IMR-90 (cell line): ENCODE measurements around the gene TMEM43. TPM values are rescaled to one million over a fixed set of nuclear protein-coding genes. Genes with fewer than 3 reads are reported as not detected.

Experiments used
- ATAC-seq: fragments of 200-7000 bp; cut with Tn5 transposase; 2 replicates; pipeline ENCODE4 v1.9.1; 2020; ENCODE audit warnings: low read depth, mild to moderate bottlenecking, moderate library complexity
- BruUV-seq: library from RNA; stranded (reverse); fragments of 400-500 nt; replicated peaks from 2 replicates; lab custom pipeline; 2021; lab: Mats Ljungman, UMichigan
- CTCF ChIA-PET: fragments of 300-600 bp; formaldehyde crosslinking; extraction: SDS; loops from one replicate; lab custom pipeline; 2021; ENCODE audit warnings: antibody characterized with exemption; lab: Yijun Ruan, JAX
- POLR2A ChIA-PET: fragments of 300-600 bp; sonication (Branson Sonifier 250); formaldehyde crosslinking; loops from one replicate; lab custom pipeline; 2022; ENCODE audit warnings: antibody characterized with exemption; ENCODE audit not compliant: unreplicated experiment; lab: Charles Lee
- DNase-seq: peaks from one replicate; pipeline ENCODE4 v3.0.0; 2013
- H2AFZ ChIP-seq: replicated peaks from 2 replicates; pipeline ENCODE3; 2013; ENCODE audit warnings: low read length, mild to moderate bottlenecking; ENCODE audit not compliant: poor library complexity
- H2AK5ac ChIP-seq: 2 replicates; pipeline ENCODE4 v1.6.1; 2013; ENCODE audit warnings: low read depth, low read length, inconsistent platforms
- H2AK9ac ChIP-seq: replicated peaks from 2 replicates; pipeline ENCODE3; 2013; ENCODE audit warnings: mild to moderate bottlenecking, low read depth, low read length, moderate library complexity; ENCODE audit not compliant: poor library complexity
- H2BK120ac ChIP-seq: 2 replicates; pipeline ENCODE4 v1.6.1; 2013; ENCODE audit warnings: low read depth, low read length, inconsistent platforms
- H2BK15ac ChIP-seq: 3 replicates; pipeline ENCODE4 v1.6.1; 2013; ENCODE audit warnings: low read depth, low read length, inconsistent platforms
- H2BK20ac ChIP-seq: 2 replicates; pipeline ENCODE4 v1.6.1; 2013; ENCODE audit warnings: low read depth, mild to moderate bottlenecking, inconsistent platforms, low read length, moderate library complexity
- H2BK5ac ChIP-seq: 2 replicates; pipeline ENCODE4 v1.6.1; 2013; ENCODE audit warnings: mild to moderate bottlenecking, low read depth, low read length, inconsistent platforms; ENCODE audit not compliant: poor library complexity, severe bottlenecking
- H3K14ac ChIP-seq: replicated peaks from 2 replicates; pipeline ENCODE4 v1.6.1; 2013; ENCODE audit warnings: low read depth, low read length, inconsistent platforms
- H3K18ac ChIP-seq: 2 replicates; pipeline ENCODE4 v1.6.1; 2013; ENCODE audit warnings: low read depth, low read length, control low read depth
- H3K23ac ChIP-seq: 2 replicates; pipeline ENCODE4 v1.6.1; 2013; ENCODE audit warnings: low read depth, low read length, inconsistent platforms
- H3K27ac ChIP-seq: 2 replicates; pipeline ENCODE4 v1.5.1; 2013; ENCODE audit warnings: mild to moderate bottlenecking, control low read depth, low read length; ENCODE audit not compliant: insufficient read depth
- H3K27me3 ChIP-seq: 2 replicates; pipeline ENCODE4 v1.6.1; 2013; ENCODE audit warnings: low read length; ENCODE audit not compliant: control insufficient read depth, insufficient read depth
- H3K36me3 ChIP-seq: 2 replicates; pipeline ENCODE4 v1.6.1; 2013; ENCODE audit warnings: low read length, mixed read lengths; ENCODE audit not compliant: control insufficient read depth, insufficient read depth
- H3K4ac ChIP-seq: 2 replicates; pipeline ENCODE4 v1.6.1; 2013; ENCODE audit warnings: low read depth, low read length, inconsistent platforms
- H3K4me1 ChIP-seq: 2 replicates; pipeline ENCODE4 v1.6.1; 2013; ENCODE audit warnings: low read length, mixed read lengths; ENCODE audit not compliant: control insufficient read depth, insufficient read depth
- H3K4me2 ChIP-seq: 2 replicates; pipeline ENCODE4 v1.6.1; 2013; ENCODE audit warnings: low read depth, mild to moderate bottlenecking, control low read depth, low read length, moderate library complexity
- H3K4me3 ChIP-seq: 2 replicates; pipeline ENCODE4 v1.5.1; 2013; ENCODE audit warnings: low read depth, mild to moderate bottlenecking, control low read depth, low read length, moderate library complexity; ENCODE audit not compliant: insufficient read depth
- H3K56ac ChIP-seq: 2 replicates; pipeline ENCODE4 v1.6.1; 2013; ENCODE audit warnings: low read length, inconsistent platforms; ENCODE audit not compliant: insufficient read depth; ENCODE audit errors: extremely low read depth
- H3K79me1 ChIP-seq, 2 experiments: 2 replicates each; pipeline ENCODE4 v1.6.1; 2013; ENCODE audit warnings: low read length in 2 of 2, inconsistent platforms in 1 of 2, low read depth in 1 of 2
- H3K9ac ChIP-seq: 2 replicates; pipeline ENCODE4 v1.6.1; 2013; ENCODE audit warnings: low read depth, low read length, control low read depth
- H3K9me1 ChIP-seq: 2 replicates; pipeline ENCODE4 v1.6.1; 2013; ENCODE audit warnings: low read length, inconsistent platforms; ENCODE audit not compliant: insufficient read depth
- H3K9me3 ChIP-seq: 2 replicates; pipeline ENCODE4 v1.6.1; 2013; ENCODE audit warnings: low read length; ENCODE audit not compliant: control insufficient read depth, insufficient read depth
- H4K20me1 ChIP-seq: 2 replicates; pipeline ENCODE4 v1.6.1; 2013; ENCODE audit warnings: low read length, inconsistent platforms; ENCODE audit not compliant: insufficient read depth
- H4K5ac ChIP-seq: 2 replicates; pipeline ENCODE4 v1.6.1; 2013; ENCODE audit warnings: mild to moderate bottlenecking, low read depth, low read length, control low read depth
- H4K8ac ChIP-seq, 2 experiments: 2 replicates each; pipeline ENCODE4 v1.6.1; 2013; ENCODE audit warnings: low read depth in 2 of 2, low read length in 2 of 2, control low read depth in 1 of 2, inconsistent platforms in 1 of 2
- H4K91ac ChIP-seq: 2 replicates; pipeline ENCODE4 v1.6.1; 2013; ENCODE audit warnings: low read depth, low read length, inconsistent platforms; ENCODE audit not compliant: insufficient read depth
- BHLHE40 ChIP-seq: fragments of 150-350 bp; IDR thresholded peaks from 2 replicates; pipeline ENCODE4 v1.6.1; 2016; ENCODE audit warnings: mild to moderate bottlenecking, low read depth, low read length
- CEBPB ChIP-seq: IDR thresholded peaks from 2 replicates; pipeline ENCODE4 v1.6.1; 2012; ENCODE audit warnings: low read depth, low read length, improper control_type of control experiment
- CHD1 ChIP-seq: IDR thresholded peaks from 2 replicates; pipeline ENCODE4 v1.6.1; 2012; ENCODE audit warnings: low read depth, low read length, improper control_type of control experiment
- FOS ChIP-seq: fragments of 150-350 bp; IDR thresholded peaks from 2 replicates; pipeline ENCODE4 v1.6.1; 2016; ENCODE audit warnings: low read depth, low read length
- MAFK ChIP-seq: IDR thresholded peaks from 2 replicates; pipeline ENCODE4 v1.6.1; 2012; ENCODE audit warnings: low read depth, low read length, improper control_type of control experiment
- MAZ ChIP-seq: IDR thresholded peaks from 2 replicates; pipeline ENCODE4 v1.6.1; 2012; ENCODE audit warnings: low read depth, mild to moderate bottlenecking, low read length, improper control_type of control experiment, moderate library complexity, borderline replicate concordance
- MXI1 ChIP-seq: IDR thresholded peaks from 2 replicates; pipeline ENCODE4 v1.6.1; 2012; ENCODE audit warnings: low read depth, mild to moderate bottlenecking, low read length, moderate library complexity, borderline replicate concordance
- NFE2L2 ChIP-seq: fragments of 150-350 bp; IDR thresholded peaks from 2 replicates; pipeline ENCODE4 v1.6.1; 2016; ENCODE audit warnings: low read depth, mild to moderate bottlenecking, low read length
- POLR2A ChIP-seq: IDR thresholded peaks from 2 replicates; pipeline ENCODE4 v1.6.1; 2012; ENCODE audit warnings: mild to moderate bottlenecking, low read depth, low read length
- RAD21 ChIP-seq: IDR thresholded peaks from 2 replicates; pipeline ENCODE4 v1.6.1; 2012; ENCODE audit warnings: low read length, improper control_type of control experiment
- RCOR1 ChIP-seq: IDR thresholded peaks from 2 replicates; pipeline ENCODE4 v1.6.1; 2012; ENCODE audit warnings: mild to moderate bottlenecking, low read length, improper control_type of control experiment; ENCODE audit not compliant: insufficient replicate concordance
- RFX5 ChIP-seq: IDR thresholded peaks from 2 replicates; pipeline ENCODE4 v1.8.0; 2012; ENCODE audit warnings: low read depth, mild to moderate bottlenecking, low read length, moderate library complexity
- WGBS, 2 experiments: methylation state at CpG; one replicate each; pipeline versions ENCODE4 v1.1.5 to v1.1.7; 2013; ENCODE audit warnings: missing lambda C conversion rate in 2 of 2; ENCODE audit not compliant: insufficient read length in 1 of 2; ENCODE audit errors: extremely low coverage in 2 of 2; 5-methylcytosine and 5-hydroxymethylcytosine counted together
- dilution Hi-C: fragments of 300-500 bp; cut with HindIII; formaldehyde crosslinking; loops from one replicate; pipeline ENCODE4 v1.14.3; 2018; ENCODE audit warnings: low sequenced_read_pairs; ENCODE audit not compliant: unreplicated experiment
- in situ Hi-C: fragments of 300-500 bp; cut with MboI; formaldehyde crosslinking; loops from 3 replicates; pipeline ENCODE4 v1.14.3; 2019; ENCODE audit warnings: low sequenced_read_pairs, inconsistent platforms, mixed read lengths
- intact Hi-C: fragments of 100-400 bp; cut with micrococcal nuclease; formaldehyde crosslinking; loops from 2 replicates; pipeline ENCODE4 v1.10.0; 2022
- polyA plus RNA-seq, 3 experiments: library from polyadenylated mRNA; depleted of rRNA; stranded (reverse); fragments of >200 nt; gene quantifications; 2 replicates each; pipeline ENCODE4 v1.2.3, GENCODE V29; 2012; ENCODE audit warnings: low replicate concordance in 1 of 3
- total RNA-seq: library from RNA; depleted of rRNA; stranded (reverse); fragments of >200 nt; gene quantifications from 2 replicates; pipeline ENCODE4 v1.2.3, GENCODE V29; 2012
- TF ChIP-seq, protein P1 (sequence below): fragments of 150-350 bp; IDR thresholded peaks from 2 replicates; pipeline ENCODE4 v1.6.1; 2016; ENCODE audit warnings: low read depth, mild to moderate bottlenecking, low read length, moderate library complexity, borderline replicate concordance
- TF ChIP-seq, protein P2 (sequence below): fragments of 150-350 bp; IDR thresholded peaks from 2 replicates; pipeline ENCODE4 v1.6.1; 2017; ENCODE audit warnings: mild to moderate bottlenecking, antibody characterized with exemption, low read length, low read depth
- TF ChIP-seq, protein P3 (sequence below): conservative IDR thresholded peaks from 2 replicates; pipeline ENCODE4 v1.5.1; 2012; ENCODE audit warnings: mild to moderate bottlenecking, low read depth, low read length, improper control_type of control experiment

TMEM43 gene
- total and polyA plus RNA-seq, 2 of the 4 experiments (the other 2 are of a cell fraction): 109 to 114 TPM

DNA sequence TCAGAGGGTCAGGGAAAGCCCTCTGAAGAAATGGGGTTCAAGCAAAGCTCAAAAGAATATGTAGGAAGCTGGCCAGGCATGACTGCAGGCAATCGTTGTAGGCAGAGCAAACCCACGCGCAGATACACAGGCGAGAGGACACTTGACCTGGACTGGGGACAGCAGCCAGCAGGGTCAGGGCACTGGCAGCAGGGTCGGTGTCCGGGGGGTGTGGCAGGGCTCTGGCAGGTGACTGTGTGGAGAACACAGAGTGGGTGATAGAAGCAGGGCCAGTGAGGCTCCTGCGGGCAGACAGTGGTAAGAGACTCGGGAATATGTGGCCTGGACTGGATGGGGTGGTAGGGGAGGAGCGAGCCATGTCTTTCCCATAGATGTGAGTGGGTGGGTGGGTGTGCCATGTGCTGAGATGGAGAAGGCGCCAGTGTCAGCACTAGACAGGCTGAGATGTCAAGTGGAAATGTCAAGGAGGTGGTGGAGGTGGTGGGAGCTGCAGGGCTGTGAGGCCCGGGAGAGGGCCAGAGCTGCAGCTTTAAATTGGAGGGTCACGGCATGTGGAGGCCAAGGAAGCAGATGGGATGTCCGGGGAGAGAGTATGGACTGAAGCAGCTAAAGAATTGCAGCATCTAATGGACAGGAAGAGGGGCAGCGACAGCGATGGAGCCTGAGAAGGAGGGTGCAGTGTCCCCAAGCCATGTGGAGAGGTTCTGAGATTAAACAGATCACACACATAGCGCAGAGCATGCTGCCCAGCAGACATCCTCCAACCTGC, 13.4 kb downstream of the TMEM43 start:
- no TSS peak for BruUV-seq
- POLR2A ChIA-PET: no interaction called here
- TF ChIP-seq POLR2A (no peak), CEBPB (no peak), MAZ (no peak), RFX5 (no peak), MXI1 (no peak), RCOR1 (no peak), BHLHE40 (no peak), CHD1 (no peak), FOS (no peak), RAD21 (no peak), NFE2L2 (no peak), MAFK (no peak)
- TF ChIP-seq, protein P1, sequence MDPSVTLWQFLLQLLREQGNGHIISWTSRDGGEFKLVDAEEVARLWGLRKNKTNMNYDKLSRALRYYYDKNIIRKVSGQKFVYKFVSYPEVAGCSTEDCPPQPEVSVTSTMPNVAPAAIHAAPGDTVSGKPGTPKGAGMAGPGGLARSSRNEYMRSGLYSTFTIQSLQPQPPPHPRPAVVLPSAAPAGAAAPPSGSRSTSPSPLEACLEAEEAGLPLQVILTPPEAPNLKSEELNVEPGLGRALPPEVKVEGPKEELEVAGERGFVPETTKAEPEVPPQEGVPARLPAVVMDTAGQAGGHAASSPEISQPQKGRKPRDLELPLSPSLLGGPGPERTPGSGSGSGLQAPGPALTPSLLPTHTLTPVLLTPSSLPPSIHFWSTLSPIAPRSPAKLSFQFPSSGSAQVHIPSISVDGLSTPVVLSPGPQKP: no peak
- TF ChIP-seq, protein P2, sequence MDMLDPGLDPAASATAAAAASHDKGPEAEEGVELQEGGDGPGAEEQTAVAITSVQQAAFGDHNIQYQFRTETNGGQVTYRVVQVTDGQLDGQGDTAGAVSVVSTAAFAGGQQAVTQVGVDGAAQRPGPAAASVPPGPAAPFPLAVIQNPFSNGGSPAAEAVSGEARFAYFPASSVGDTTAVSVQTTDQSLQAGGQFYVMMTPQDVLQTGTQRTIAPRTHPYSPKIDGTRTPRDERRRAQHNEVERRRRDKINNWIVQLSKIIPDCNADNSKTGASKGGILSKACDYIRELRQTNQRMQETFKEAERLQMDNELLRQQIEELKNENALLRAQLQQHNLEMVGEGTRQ: no peak
- TF ChIP-seq, protein P3, sequence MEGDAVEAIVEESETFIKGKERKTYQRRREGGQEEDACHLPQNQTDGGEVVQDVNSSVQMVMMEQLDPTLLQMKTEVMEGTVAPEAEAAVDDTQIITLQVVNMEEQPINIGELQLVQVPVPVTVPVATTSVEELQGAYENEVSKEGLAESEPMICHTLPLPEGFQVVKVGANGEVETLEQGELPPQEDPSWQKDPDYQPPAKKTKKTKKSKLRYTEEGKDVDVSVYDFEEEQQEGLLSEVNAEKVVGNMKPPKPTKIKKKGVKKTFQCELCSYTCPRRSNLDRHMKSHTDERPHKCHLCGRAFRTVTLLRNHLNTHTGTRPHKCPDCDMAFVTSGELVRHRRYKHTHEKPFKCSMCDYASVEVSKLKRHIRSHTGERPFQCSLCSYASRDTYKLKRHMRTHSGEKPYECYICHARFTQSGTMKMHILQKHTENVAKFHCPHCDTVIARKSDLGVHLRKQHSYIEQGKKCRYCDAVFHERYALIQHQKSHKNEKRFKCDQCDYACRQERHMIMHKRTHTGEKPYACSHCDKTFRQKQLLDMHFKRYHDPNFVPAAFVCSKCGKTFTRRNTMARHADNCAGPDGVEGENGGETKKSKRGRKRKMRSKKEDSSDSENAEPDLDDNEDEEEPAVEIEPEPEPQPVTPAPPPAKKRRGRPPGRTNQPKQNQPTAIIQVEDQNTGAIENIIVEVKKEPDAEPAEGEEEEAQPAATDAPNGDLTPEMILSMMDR: no peak

More for the DNA sequence above, 13.4 kb downstream of the TMEM43 start:
- H3K9me1 ChIP-seq: peaks cover 14% of the 10 kb centered on the region
- no peak overlapping the region for H3K14ac ChIP-seq
- H3K23ac ChIP-seq: no peak overlapping the region
- H3K18ac ChIP-seq: no peak overlapping the region
- peak overlapping the region; percentile 21 for H2AK9ac ChIP-seq
- no peak overlapping the region for H2BK120ac ChIP-seq
- H3K27ac ChIP-seq: no peak overlapping the region
- WGBS, 2 experiments: 91% methylated on average over 11 of the region's 16 CpGs; no CpG with 5 or more reads in 1 of the 2 experiments
- H4K5ac ChIP-seq: no peak overlapping the region
- H3K36me3 ChIP-seq: peaks cover 72% of the 10 kb centered on the region
- H2AFZ ChIP-seq: no peak overlapping the region
- no peak overlapping the region for H4K91ac ChIP-seq
- ATAC-seq (no peak), DNase-seq (no peak)
- H4K20me1 ChIP-seq: no peaks in the 10 kb centered on the region
- H3K4ac ChIP-seq: no peak overlapping the region
- CTCF ChIA-PET: no interaction called here
- no peaks in the 10 kb centered on the region for H3K27me3 ChIP-seq
- no peak overlapping the region for H3K56ac ChIP-seq
- dilution Hi-C loops: no loop called here
- no peak overlapping the region for H4K8ac ChIP-seq
- no peaks in the 10 kb centered on the region for H3K9me3 ChIP-seq
- no peak overlapping the region for H3K4me3 ChIP-seq
- no peak overlapping the region for H2AK5ac ChIP-seq
- peaks cover 14% of the 10 kb centered on the region for H3K4me1 ChIP-seq
- no peak overlapping the region for H2BK5ac ChIP-seq
- no peak overlapping the region for H3K4me2 ChIP-seq
- intact Hi-C loops: no loop called here
- in situ Hi-C loops: loop anchor here (25.0 kb wide), 1 partner anchor 101 kb away; no protein-coding TSS in a partner anchor
- no peak overlapping the region for H2BK20ac ChIP-seq
- H3K79me1 ChIP-seq: peaks cover 2 to 14% of the 10 kb centered on the region in 2 experiments; a peak in 2 of 4 replicates
- no peak overlapping the region for H3K9ac ChIP-seq
- H2BK15ac ChIP-seq: no peak overlapping the region
